CD4-positive, alpha-beta T cell treated with Interleukin-1 beta for 1 hour (primary cell): ENCODE results near the gene DLG4.
A peak's percentile ranks its signal among the peaks of the same experiment; 100 is the strongest.
"Not testable (repeated sequence)": the region's sequence is repeated elsewhere in the genome, so short reads cannot be mapped to it uniquely, and the experiment has no call there.

Source experiments
- DNase-seq, 2 donors: peaks; one replicate each; pipeline ENCODE4 v3.0.0-alpha.2; 2020 to 2022

The DLG4 gene

GRCh38 chr17:7179317-7180254 is 40.0 kb downstream of the DLG4 start, which contains the start of gene ASGR1:
TSS of gene ASGR1 (minus strand) at chr17:7179370. CDS start at chr17:7178563, 807 bp downstream.
- DNase-seq = no peak

DNA sequence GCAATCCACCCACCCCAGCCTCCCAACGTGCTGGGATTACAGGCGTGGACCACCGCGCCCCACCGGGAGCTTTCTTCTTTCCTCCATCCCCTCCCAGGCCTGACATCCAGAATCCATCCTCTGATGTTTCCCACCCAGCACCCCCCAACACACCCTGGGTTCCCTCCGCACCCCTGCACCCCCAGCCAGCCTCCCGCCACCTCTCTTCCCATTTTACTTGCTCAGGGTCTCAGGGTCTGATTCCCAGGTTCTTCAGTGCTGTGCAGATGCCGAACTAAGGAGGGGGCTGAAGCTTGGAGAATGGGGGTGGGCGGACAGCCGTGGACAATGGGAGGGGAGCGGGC is 40.7 kb downstream of the DLG4 start:
- DNase-seq = no peak

- no peak for DNase-seq
Measured at GRCh38 chr17:7177954-7178477, 41.6 kb downstream of the DLG4 start.

- peak; percentile 70 to 71 for DNase-seq
Measured at GRCh38 chr17:7177191-7177953, 42.3 kb downstream of the DLG4 start.

DNA sequence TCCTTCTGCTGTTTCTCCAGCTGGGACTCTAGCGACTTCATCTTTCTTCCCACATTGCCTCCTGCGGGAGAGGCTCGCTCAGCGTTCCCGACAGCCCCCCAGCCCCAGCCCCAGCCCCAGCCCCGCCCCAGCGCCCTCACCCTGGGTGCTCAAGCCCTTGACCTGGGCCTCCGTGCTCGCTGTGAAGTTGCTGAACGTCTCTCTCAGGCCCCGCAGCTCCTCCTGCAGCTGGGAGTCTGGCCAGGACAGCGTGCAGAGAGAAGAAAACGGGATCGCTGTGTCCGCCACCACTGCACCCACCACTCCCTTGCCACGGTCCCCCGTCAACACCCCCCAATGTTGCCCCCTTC is 42.8 kb downstream of the DLG4 start:
- no peak for DNase-seq

DNA sequence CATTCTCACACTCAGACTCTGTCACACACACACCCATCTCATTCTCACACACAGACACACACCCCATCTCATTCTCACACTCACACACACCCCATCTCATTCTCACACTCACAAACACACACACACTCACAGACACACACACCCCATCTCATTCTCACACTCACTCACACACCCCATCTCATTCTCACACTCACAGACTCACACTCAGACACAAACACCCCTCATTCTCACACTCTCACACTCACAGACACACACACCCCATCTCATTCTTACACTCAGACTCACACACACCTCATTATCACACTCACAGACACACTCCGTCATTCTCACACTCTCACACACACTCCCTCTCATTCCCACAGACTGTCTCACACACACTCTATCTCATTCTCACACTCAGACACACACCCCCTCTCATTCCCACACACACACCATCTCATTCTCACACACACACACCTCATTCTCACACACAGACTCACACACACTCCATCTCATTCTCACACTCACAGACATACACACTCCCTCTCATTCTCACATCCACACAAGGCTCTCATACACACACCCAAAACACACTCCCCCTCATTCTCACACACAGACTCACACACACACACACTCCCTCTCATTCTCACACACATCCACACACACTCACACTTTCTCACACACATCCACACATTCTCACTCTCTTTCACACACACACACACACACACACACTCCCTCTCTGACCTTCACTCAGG is 43.4 kb downstream of the DLG4 start:
- DNase-seq = no peak

- no peak for DNase-seq
Measured at GRCh38 chr17:7175330-7175733, 44.3 kb downstream of the DLG4 start.

GRCh38 chr17:7174603-7175326 is 44.9 kb downstream of the DLG4 start:
- no peak for DNase-seq

GRCh38 chr17:7173687-7174602 is 45.7 kb downstream of the DLG4 start:
- DNase-seq = peak; percentile 54 to 67

DNA sequence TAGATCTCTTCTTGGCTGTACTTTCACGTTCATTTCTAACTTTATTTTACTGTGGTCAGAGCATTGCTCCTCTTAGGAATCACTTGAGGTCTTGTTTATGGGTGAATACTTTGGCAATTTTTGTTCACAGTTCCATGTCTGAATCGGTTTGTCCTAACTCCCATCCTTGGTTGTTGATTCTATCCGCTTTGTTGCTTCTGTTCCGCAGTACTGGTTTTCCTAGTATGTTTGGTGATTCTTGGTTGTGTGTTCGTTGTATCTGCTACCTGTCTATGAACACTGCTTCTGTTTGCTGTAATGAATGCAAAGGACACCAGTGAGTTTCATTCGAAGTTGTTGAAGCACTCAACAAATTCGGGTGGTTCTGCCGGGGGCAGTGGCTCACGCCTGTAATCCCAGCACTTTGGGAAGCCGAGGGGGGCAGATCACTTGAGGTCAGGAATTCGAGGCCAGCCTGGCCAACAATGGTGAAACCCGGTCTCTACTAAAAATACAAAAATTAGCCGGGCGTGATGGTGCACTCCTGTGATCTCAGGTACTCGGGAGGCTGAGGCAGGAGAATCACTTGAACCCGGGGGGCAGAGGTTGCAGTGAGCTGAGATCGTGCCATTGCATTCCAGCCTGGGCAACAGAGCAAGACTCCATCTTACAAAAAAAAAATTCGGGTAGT is 47.0 kb downstream of the DLG4 start:
- not testable (repeated sequence) for DNase-seq

DNA sequence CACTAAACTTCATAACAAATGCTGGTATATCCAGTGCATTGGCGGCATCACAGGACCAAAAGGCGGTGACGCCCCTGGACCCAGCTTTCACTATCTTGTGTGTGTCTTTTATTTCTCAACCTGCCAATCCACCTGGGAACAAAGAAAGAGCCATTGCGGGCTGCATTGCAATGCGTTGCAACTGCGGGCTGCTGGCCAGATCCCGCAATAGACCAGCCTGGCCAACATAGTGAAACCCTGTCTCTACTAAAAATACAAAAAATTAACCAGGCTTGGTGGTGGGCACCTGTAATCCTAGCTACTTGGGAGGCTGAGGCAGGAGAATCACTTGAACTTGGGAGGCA is 50.1 kb downstream of the DLG4 start:
- DNase-seq = not testable (repeated sequence)

DNA sequence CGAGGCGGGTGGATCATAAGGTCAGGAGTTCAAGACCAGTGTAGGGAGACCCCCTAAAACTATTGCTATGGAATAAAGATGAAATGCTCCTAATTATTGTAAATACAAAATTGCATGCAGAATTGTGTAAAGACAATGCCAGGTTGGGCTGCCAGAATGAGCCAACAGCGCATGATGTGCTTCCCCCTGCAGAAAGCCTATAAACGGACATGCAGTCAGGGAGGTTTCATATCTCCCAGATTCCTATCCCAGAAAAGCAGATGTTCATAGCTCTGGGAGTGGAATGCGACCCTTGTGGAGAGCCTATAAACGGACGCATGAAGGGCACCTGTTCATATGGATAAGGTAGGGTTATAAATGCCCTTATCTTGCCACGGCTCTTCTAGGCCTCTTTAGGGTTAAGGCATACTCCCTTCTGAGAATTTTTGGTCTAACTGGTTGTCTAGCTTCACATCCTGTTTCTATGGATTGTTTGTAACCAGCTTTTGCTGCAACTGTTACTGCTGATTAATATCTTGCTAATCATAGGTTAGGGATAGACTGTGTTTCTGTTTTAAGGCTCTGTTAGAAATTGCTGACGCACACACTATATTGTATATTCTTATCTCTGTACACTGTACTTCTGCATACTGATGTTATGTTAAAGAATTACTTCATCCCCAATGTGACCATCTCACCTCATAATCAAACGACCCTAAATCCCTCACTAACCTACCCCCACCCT is 50.6 kb downstream of the DLG4 start:
- DNase-seq = not testable (repeated sequence)

DNA sequence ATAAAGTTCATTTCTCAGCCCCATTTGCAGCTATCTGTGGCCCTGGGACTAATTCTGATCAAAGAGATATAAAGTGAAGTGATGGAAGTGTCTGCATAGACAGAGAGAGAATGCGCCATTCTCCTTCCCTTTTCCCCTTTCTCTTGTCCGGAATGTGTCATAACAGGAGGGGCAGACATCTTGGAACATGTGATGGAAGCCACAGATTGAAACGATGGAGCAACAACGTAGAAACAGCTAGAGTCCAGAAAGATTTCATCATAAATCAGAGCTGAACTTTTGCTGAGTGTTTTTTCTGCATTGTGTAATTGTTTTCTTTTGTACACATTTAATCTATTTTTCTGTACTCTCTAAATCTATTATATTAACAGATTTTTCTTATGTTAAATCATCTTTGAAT is 51.8 kb downstream of the DLG4 start:
- peak in 1 of 2 donors; percentile 32 for DNase-seq

DNA sequence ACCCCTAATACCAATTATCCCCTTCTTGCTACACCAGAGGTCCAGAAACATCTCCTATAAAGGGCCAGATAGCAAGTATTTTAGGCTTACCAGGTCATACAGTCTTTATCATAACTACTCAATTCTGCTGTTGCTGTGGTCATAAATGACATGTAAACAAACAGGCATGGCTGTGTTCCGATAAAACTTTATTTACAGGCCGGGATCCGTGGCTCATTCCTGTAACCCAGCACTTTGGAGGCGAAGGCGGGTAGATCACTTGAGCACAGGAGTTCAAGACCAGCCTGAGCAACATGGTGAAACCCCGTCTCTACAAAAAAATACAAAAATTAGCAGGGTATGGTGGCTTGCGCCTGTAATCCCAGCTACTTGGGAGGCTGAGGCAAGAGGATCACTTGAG is 52.8 kb downstream of the DLG4 start:
- no peak for DNase-seq

- not testable (repeated sequence) for DNase-seq
Measured at GRCh38 chr17:7159571-7159970, 60.1 kb downstream of the DLG4 start.

- not testable (repeated sequence) for DNase-seq
Measured at GRCh38 chr17:7158424-7158823, 61.2 kb downstream of the DLG4 start.

DNA sequence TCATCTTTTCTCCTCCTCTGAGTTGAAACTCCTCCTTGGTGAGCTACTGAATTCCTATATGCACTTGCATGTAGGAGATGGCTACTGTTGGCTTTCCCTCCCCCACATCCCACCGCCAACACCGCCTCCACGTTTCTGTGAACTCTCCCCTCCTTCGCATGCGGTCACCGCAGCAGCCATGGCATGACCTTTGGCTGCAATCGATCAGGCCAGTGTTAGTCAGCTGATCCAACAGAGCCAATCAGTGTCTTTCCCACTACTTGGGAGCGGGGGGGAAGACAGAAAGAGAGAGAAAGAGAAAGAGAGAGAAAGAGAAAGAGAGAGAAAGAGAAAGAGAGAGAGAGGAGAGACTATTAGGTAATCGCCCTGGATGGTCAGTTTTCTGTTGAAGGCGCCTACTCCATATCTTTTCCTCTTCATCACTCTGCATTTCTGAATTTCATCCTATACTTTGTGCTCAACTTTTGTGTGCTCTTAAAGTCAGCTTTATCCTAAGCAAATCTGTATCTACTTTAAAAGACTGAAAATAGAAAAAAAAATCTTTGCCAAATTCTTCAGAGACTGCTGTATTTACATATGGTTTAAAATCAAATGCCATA is 63.2 kb downstream of the DLG4 start:
- DNase-seq = no peak

DNA sequence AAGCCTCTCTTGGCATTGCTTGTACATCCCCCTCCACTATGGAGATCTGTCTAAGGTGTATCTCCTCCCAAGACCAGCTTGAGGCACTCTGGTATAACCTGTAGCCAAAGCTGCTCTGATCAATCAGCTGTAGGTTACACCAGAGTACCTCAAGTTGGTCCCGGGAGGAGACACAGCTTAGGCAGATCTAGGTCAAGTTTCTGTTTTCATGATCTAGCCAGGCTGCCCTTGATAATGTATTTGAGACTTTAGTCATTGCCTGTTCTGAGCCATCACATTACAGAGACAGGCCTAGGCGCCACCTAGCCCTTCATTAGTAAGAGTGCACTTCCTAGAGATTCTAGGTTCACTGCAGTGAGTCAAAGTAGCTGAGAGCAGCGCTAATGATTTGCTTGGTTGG is 71.9 kb downstream of the DLG4 start:
- DNase-seq = no peak

DNA sequence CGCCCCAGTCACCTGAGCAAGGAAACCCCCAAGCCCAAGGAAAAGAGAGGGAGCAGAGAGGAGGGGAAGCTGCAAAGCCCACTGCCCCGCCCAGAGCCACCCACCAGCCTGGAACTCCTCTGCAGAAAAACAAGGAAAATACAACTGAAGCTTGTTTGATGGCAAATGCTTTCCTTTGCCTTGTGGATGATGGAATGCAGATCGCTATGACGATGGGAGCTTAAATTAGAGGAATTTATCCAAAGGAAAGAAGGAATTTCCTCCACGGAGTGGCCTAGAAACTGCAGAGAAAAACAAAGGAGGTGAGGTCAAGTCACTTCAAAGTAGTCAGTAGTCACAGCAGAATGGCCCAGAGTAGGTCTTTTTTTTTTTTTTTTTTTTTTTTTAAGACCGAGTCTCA is 73.5 kb downstream of the DLG4 start:
- DNase-seq = no peak

- no peak for DNase-seq
Measured at GRCh38 chr17:7144213-7144612, 75.4 kb downstream of the DLG4 start.
